Right lobe of liver (tissue), 4 donors: ENCODE results near the gene OGT.

ENCODE experiments used
- POLR2A ChIP-seq: fragments of 450-650 bp; IDR thresholded peaks from one replicate; pipeline ENCODE4 v1.6.1; 2017; ENCODE audit warnings: antibody characterized with exemption, mild to moderate bottlenecking
- TF ChIP-seq, protein P1 (sequence below), 4 donors: fragments of 200-600 bp in 3 of 4; fragments of 450-650 bp in 1 of 4; IDR thresholded peaks; one replicate each; pipeline versions ENCODE4 v1.5.1 to v1.8.0; 2016 to 2022; ENCODE audit warnings: antibody characterized with exemption in 4 of 4, mild to moderate bottlenecking in 2 of 4
- donor health status: DM: no; HTN: no; CAD: no.
- donor health status: DM: no; HTN: no; CAD: no.
- donor health status: DM: no; HTN: yes; CAD: no.

DNA sequence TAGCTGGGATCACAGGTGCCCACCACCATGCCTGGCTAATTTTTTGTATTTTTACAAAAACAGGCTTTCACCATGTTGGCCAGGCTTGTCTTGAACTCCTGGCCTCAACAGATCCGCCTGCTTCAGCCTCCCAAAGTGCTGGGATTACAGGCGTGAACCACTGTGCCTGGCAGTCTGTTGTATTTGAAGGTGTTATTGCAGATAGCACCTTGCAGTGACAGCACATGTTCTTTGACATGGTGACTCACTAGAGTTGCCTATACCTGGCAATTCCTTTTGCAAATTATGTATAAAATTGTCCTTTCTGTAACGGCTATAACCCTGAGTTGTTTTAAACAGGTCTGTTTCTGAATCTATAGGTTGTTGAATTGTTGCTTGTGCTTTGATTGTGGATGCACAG is 7.9 kb downstream of the OGT start:
- TF ChIP-seq, protein P1, sequence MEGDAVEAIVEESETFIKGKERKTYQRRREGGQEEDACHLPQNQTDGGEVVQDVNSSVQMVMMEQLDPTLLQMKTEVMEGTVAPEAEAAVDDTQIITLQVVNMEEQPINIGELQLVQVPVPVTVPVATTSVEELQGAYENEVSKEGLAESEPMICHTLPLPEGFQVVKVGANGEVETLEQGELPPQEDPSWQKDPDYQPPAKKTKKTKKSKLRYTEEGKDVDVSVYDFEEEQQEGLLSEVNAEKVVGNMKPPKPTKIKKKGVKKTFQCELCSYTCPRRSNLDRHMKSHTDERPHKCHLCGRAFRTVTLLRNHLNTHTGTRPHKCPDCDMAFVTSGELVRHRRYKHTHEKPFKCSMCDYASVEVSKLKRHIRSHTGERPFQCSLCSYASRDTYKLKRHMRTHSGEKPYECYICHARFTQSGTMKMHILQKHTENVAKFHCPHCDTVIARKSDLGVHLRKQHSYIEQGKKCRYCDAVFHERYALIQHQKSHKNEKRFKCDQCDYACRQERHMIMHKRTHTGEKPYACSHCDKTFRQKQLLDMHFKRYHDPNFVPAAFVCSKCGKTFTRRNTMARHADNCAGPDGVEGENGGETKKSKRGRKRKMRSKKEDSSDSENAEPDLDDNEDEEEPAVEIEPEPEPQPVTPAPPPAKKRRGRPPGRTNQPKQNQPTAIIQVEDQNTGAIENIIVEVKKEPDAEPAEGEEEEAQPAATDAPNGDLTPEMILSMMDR (IDR thresholded peaks at IDR 0.05): no peak
- TF ChIP-seq POLR2A: no peak
